GM03348 (cell line): Measurements from ENCODE around the gene POLR3B.
"Not testable (repeated sequence)": the region's sequence is repeated elsewhere in the genome, so short reads cannot be mapped to it uniquely, and the experiment has no call there.

Experiments used
- DNase-seq: peaks from one replicate; pipeline ENCODE4 v3.0.0; 2012; ENCODE audit warnings: low spot score

Gene POLR3B

GRCh38 chr12:106461730-106462129 lies 104.2 kb downstream of the POLR3B start:
- no peak for DNase-seq

- not testable (repeated sequence) for DNase-seq
Measured at GRCh38 chr12:106465605-106466004, 108.1 kb downstream of the POLR3B start.

- not testable (repeated sequence) for DNase-seq
Measured at GRCh38 chr12:106475662-106476061, 118.1 kb downstream of the POLR3B start.

- DNase-seq = not testable (repeated sequence)
Measured at GRCh38 chr12:106477627-106478026, 120.1 kb downstream of the POLR3B start.

GRCh38 chr12:106480251-106480650 lies 122.7 kb downstream of the POLR3B start:
- no peak for DNase-seq

- no peak for DNase-seq
Measured at GRCh38 chr12:106481246-106481645, 123.7 kb downstream of the POLR3B start.

- no peak for DNase-seq
Measured at GRCh38 chr12:106487664-106488063, 130.1 kb downstream of the POLR3B start.

- DNase-seq = no peak
Measured at GRCh38 chr12:106488884-106489283, 131.3 kb downstream of the POLR3B start.

GRCh38 chr12:106490264-106490663 lies 132.7 kb downstream of the POLR3B start:
- no peak for DNase-seq

GRCh38 chr12:106492857-106493256 lies 135.3 kb downstream of the POLR3B start:
- DNase-seq = no peak

- DNase-seq = no peak
Measured at GRCh38 chr12:106493531-106493930, 136.0 kb downstream of the POLR3B start.

GRCh38 chr12:106495354-106495965 lies 137.9 kb downstream of the POLR3B start:
- no peak for DNase-seq

GRCh38 chr12:106498056-106498455 lies 140.5 kb downstream of the POLR3B start:
- no peak for DNase-seq

- no peak for DNase-seq
Measured at GRCh38 chr12:106499628-106500027, 142.1 kb downstream of the POLR3B start.

GRCh38 chr12:106506691-106507090 lies 149.1 kb downstream of the POLR3B start:
- DNase-seq = no peak

- DNase-seq = no peak
Measured at GRCh38 chr12:106508966-106509365, 151.4 kb downstream of the POLR3B start.

GRCh38 chr12:106511365-106511764 lies 153.8 kb downstream of the POLR3B start:
- no peak for DNase-seq

- no peak for DNase-seq
Measured at GRCh38 chr12:106517314-106517713, 159.8 kb downstream of the POLR3B start.

- no peak for DNase-seq
Measured at GRCh38 chr12:106519607-106520021, 162.1 kb downstream of the POLR3B start.

GRCh38 chr12:106521901-106522300 lies 164.4 kb downstream of the POLR3B start:
- DNase-seq = no peak

- no peak for DNase-seq
Measured at GRCh38 chr12:106522708-106523107, 165.2 kb downstream of the POLR3B start.

- DNase-seq = no peak
Measured at GRCh38 chr12:106527356-106527755, 169.8 kb downstream of the POLR3B start.

GRCh38 chr12:106541201-106541600 lies 183.7 kb downstream of the POLR3B start:
- DNase-seq = no peak

- DNase-seq = no peak
Measured at GRCh38 chr12:106551410-106551809, 193.9 kb downstream of the POLR3B start.
